Activated B cell treated with CpG ODN at 0.5 μM for 24 hours (primary cell): ENCODE results near the gene ACOT13. TPM values are rescaled to one million over a fixed set of nuclear protein-coding genes. Genes with fewer than 3 reads are reported as not detected.

Experiments
- ATAC-seq: fragments of 200-7000 bp; cut with Tn5 transposase; one replicate; pipeline ENCODE4 v1.10.0; 2021; ENCODE audit warnings: low read depth, mild to moderate bottlenecking, moderate library complexity
- CTCF ChIA-PET: fragments of 350-600 bp; sonication (Branson Sonifier 250); formaldehyde crosslinking; loops from one replicate; lab custom pipeline; 2021; ENCODE audit warnings: antibody characterized with exemption; lab: Charles Lee
- POLR2A ChIA-PET: fragments of 350-600 bp; sonication (Branson Sonifier 250); formaldehyde crosslinking; loops from one replicate; lab custom pipeline; 2021; ENCODE audit warnings: antibody characterized with exemption; lab: Charles Lee
- DNase-seq: peaks from one replicate; pipeline ENCODE4 v3.0.0; 2022
- H3K27ac Mint-ChIP-seq: one replicate; pipeline ENCODE4 v1.8.0; 2020; ENCODE audit warnings: mixed read lengths
- H3K27me3 Mint-ChIP-seq: one replicate; pipeline ENCODE4 v1.8.0; 2021; ENCODE audit warnings: mixed read lengths
- H3K36me3 Mint-ChIP-seq: one replicate; pipeline ENCODE4 v1.8.0; 2021; ENCODE audit warnings: low read depth, mixed read lengths
- H3K4me1 Mint-ChIP-seq: one replicate; pipeline ENCODE4 v1.8.0; 2021; ENCODE audit warnings: mixed read lengths
- H3K4me3 Mint-ChIP-seq: one replicate; pipeline ENCODE4 v1.8.0; 2020; ENCODE audit warnings: mild to moderate bottlenecking, mixed read lengths
- H3K9me3 Mint-ChIP-seq: one replicate; pipeline ENCODE4 v1.8.0; 2020; ENCODE audit warnings: mixed read lengths
- CTCF ChIP-seq: fragments of 200-600 bp; IDR thresholded peaks from one replicate; pipeline ENCODE4 v1.8.0; 2022; ENCODE audit warnings: antibody characterized with exemption, mild to moderate bottlenecking
- intact Hi-C: fragments of 100-400 bp; cut with micrococcal nuclease; formaldehyde crosslinking; loops from one replicate; pipeline ENCODE4 v1.15.1; 2024
- total RNA-seq: library from RNA; stranded (reverse); gene quantifications from 2 replicates; pipeline ENCODE4 v1.2.3, GENCODE V29; 2022

Gene ACOT13
- total RNA-seq, 1 donor from 2014 or later, result 13.8 TPM

GRCh38 chr6:24649691-24650090 lies 17.2 kb upstream of the ACOT13 start:
- Mint-ChIP-seq H3K4me3 (no peak overlapping the region), H3K27me3 (no peaks in the 10 kb centered on the region), H3K4me1 (peaks cover 30% of the 10 kb centered on the region), H3K36me3 (peaks cover 44% of the 10 kb centered on the region), H3K9me3 (no peaks in the 10 kb centered on the region), H3K27ac (peak overlapping the region; percentile 57)
- ATAC-seq (no peak), DNase-seq (no peak)
- intact Hi-C loops, result loop anchor here (5.0 kb wide), 1 partner anchor 127 kb away; no protein-coding TSS in a partner anchor
- no peak for TF ChIP-seq CTCF
- POLR2A ChIA-PET, result interaction anchor here (2.0 kb wide), 1 partner anchor 17 kb away, joined by 5 read pairs; the partner anchor contains the start of genes ACOT13 and TDP2
- CTCF ChIA-PET, result no interaction called here

GRCh38 chr6:24650365-24650764 lies 16.5 kb upstream of the ACOT13 start:
- Mint-ChIP-seq H3K4me1 (peaks cover 27% of the 10 kb centered on the region), H3K27ac (peak overlapping the region; percentile 57), H3K27me3 (no peaks in the 10 kb centered on the region), H3K36me3 (peaks cover 44% of the 10 kb centered on the region), H3K4me3 (no peak overlapping the region), H3K9me3 (no peaks in the 10 kb centered on the region)
- intact Hi-C loops, result no loop called here
- DNase-seq (no peak), ATAC-seq (no peak)
- TF ChIP-seq CTCF, result no peak
- POLR2A ChIA-PET, result interaction anchor here (2.0 kb wide), 1 partner anchor 16 kb away, joined by 5 read pairs; the partner anchor contains the start of genes ACOT13 and TDP2
- CTCF ChIA-PET, result no interaction called here

- DNase-seq, result no peak
- H3K4me3 Mint-ChIP-seq, result no peak overlapping the region
- no peaks in the 10 kb centered on the region for H3K9me3 Mint-ChIP-seq
Measured at GRCh38 chr6:24655215-24655614, 11.7 kb upstream of the ACOT13 start.

GRCh38 chr6:24658573-24659560 lies 8.0 kb upstream of the ACOT13 start:
- CTCF ChIA-PET, result interaction anchor here (0.6 kb wide), 1 partner anchor 49 kb away, joined by 3 read pairs; no protein-coding TSS in a partner anchor
- H3K4me3 Mint-ChIP-seq, result no peak overlapping the region
- no peak overlapping the region for H3K27ac Mint-ChIP-seq
- peaks cover 68% of the 10 kb centered on the region for H3K36me3 Mint-ChIP-seq
- no peak for TF ChIP-seq CTCF
- no peaks in the 10 kb centered on the region for H3K9me3 Mint-ChIP-seq
- ATAC-seq, result no peak
- no peak for DNase-seq
- no peaks in the 10 kb centered on the region for H3K27me3 Mint-ChIP-seq
- intact Hi-C loops, result no loop called here
- POLR2A ChIA-PET, result interaction anchor here (1.0 kb wide), 1 partner anchor 13 kb away, joined by 3 read pairs; the partner anchor contains the start of gene KIAA0319
- H3K4me1 Mint-ChIP-seq, result peaks cover 8% of the 10 kb centered on the region

More at GRCh38 chr6:24655215-24655614, 11.7 kb upstream of the ACOT13 start:
- H3K36me3 Mint-ChIP-seq, result peaks cover 66% of the 10 kb centered on the region
- peaks cover 9% of the 10 kb centered on the region for H3K4me1 Mint-ChIP-seq
- POLR2A ChIA-PET, result no interaction called here
- intact Hi-C loops, result no loop called here
- no peak for ATAC-seq
- no peaks in the 10 kb centered on the region for H3K27me3 Mint-ChIP-seq
- no peak overlapping the region for H3K27ac Mint-ChIP-seq
- TF ChIP-seq CTCF, result no peak
- CTCF ChIA-PET, result interaction anchor here (1.1 to 1.2 kb wide), 2 partner anchors 9 to 160 kb away, joined by 3 to 5 read pairs; partner anchors contain the start of gene KIAA0319

GRCh38 chr6:24659561-24659960 lies 7.3 kb upstream of the ACOT13 start:
- DNase-seq (no peak), ATAC-seq (no peak)
- ChIA-PET POLR2A (no interaction called here), CTCF (no interaction called here)
- H3K4me1 Mint-ChIP-seq, result peaks cover 12% of the 10 kb centered on the region
- H3K4me3 Mint-ChIP-seq, result no peak overlapping the region
- H3K27ac Mint-ChIP-seq, result no peak overlapping the region
- peaks cover 68% of the 10 kb centered on the region for H3K36me3 Mint-ChIP-seq
- no peaks in the 10 kb centered on the region for H3K9me3 Mint-ChIP-seq
- intact Hi-C loops, result no loop called here
- no peak for TF ChIP-seq CTCF
- no peaks in the 10 kb centered on the region for H3K27me3 Mint-ChIP-seq
